Mesothelial cell of epicardium (in vitro differentiated cells): ENCODE measurements around the gene MARCHF9. TPM values are rescaled to one million over a fixed set of nuclear protein-coding genes. Genes with fewer than 3 reads are reported as not detected.
A peak's percentile ranks its signal among the peaks of the same experiment; 100 is the strongest.

ENCODE experiments used
- DNase-seq, 2 experiments: peaks; one replicate each; pipeline ENCODE4 v3.0.0; 2021; ENCODE audit warnings: low spot score in 2 of 2; ENCODE audit not compliant: unreplicated experiment in 2 of 2
- H3K27ac Mint-ChIP-seq: 2 replicates; pipeline ENCODE4 v1.8.0; 2021; ENCODE audit warnings: mixed read lengths
- H3K27me3 Mint-ChIP-seq: 2 replicates; pipeline ENCODE4 v1.8.0; 2021; ENCODE audit warnings: low read depth, mixed read lengths
- H3K36me3 Mint-ChIP-seq: 2 replicates; pipeline ENCODE4 v1.8.0; 2021; ENCODE audit warnings: mixed read lengths
- H3K4me1 Mint-ChIP-seq: 2 replicates; pipeline ENCODE4 v1.8.0; 2021; ENCODE audit warnings: mixed read lengths
- H3K4me3 Mint-ChIP-seq: 2 replicates; pipeline ENCODE4 v1.8.0; 2021; ENCODE audit warnings: mild to moderate bottlenecking, moderate library complexity, mixed read lengths
- H3K9me3 Mint-ChIP-seq: 2 replicates; pipeline ENCODE4 v1.8.0; 2021; ENCODE audit warnings: mixed read lengths
- CTCF ChIP-seq: fragments of 200-600 bp; sonication (generic); IDR thresholded peaks from one replicate; pipeline ENCODE4 v1.5.0; 2021; ENCODE audit warnings: antibody characterized with exemption; ENCODE audit not compliant: unreplicated experiment
- total RNA-seq: library from RNA; stranded (reverse); gene quantifications from 3 replicates; pipeline ENCODE4 v1.2.1, GENCODE V29; 2021

Gene MARCHF9
- total RNA-seq, 1 donor from 2014 or later = 12.7 TPM

- DNase-seq = no peak
- no peak for TF ChIP-seq CTCF
- H3K4me3 Mint-ChIP-seq = peak overlapping the region; percentile 95
- H3K27me3 Mint-ChIP-seq = no peaks in the 10 kb centered on the region
- H3K27ac Mint-ChIP-seq = peak overlapping the region; percentile 93
- H3K36me3 Mint-ChIP-seq = peaks cover 13% of the 10 kb centered on the region
- H3K4me1 Mint-ChIP-seq = peaks cover 11% of the 10 kb centered on the region
- H3K9me3 Mint-ChIP-seq = no peaks in the 10 kb centered on the region
Observed at GRCh38 chr12:57782243-57782607, 27.3 kb downstream of the MARCHF9 start.

GRCh38 chr12:57782608-57783465 lies 27.9 kb downstream of the MARCHF9 start, which contains the start of gene TSFM:
Gene TSFM, plus strand, starts transcription at chr12:57782787. Its CDS starts 15 bp downstream, at chr12:57782802.
- H3K27ac Mint-ChIP-seq = peak within 1 kb of the TSS; percentile 93
- H3K27me3 Mint-ChIP-seq = no peaks in the 10 kb centered on the region
- H3K36me3 Mint-ChIP-seq = peaks cover 16% of the 10 kb centered on the region
- H3K4me1 Mint-ChIP-seq = peaks cover 11% of the 10 kb centered on the region
- peak; percentile 93 to 96 for DNase-seq
- H3K9me3 Mint-ChIP-seq = no peaks in the 10 kb centered on the region
- peak; percentile 82 for TF ChIP-seq CTCF
- peak within 1 kb of the TSS; percentile 95 for H3K4me3 Mint-ChIP-seq

- Mint-ChIP-seq H3K9me3 (no peaks in the 10 kb centered on the region), H3K36me3 (peaks cover 15% of the 10 kb centered on the region), H3K4me1 (peaks cover 11% of the 10 kb centered on the region), H3K27me3 (no peaks in the 10 kb centered on the region), H3K4me3 (peak overlapping the region; percentile 95), H3K27ac (no peak overlapping the region)
- TF ChIP-seq CTCF = no peak
- DNase-seq = no peak
Observed at GRCh38 chr12:57783466-57783801, 28.5 kb downstream of the MARCHF9 start.

- Mint-ChIP-seq H3K36me3 (peaks cover 18% of the 10 kb centered on the region), H3K27ac (no peak overlapping the region), H3K4me1 (peaks cover 11% of the 10 kb centered on the region), H3K9me3 (no peaks in the 10 kb centered on the region), H3K4me3 (peak overlapping the region; percentile 65), H3K27me3 (no peaks in the 10 kb centered on the region)
- TF ChIP-seq CTCF = no peak
- DNase-seq = no peak
Observed at GRCh38 chr12:57783861-57784260, 29.0 kb downstream of the MARCHF9 start.

- DNase-seq = no peak
- no peak for TF ChIP-seq CTCF
- no peaks in the 10 kb centered on the region for H3K27me3 Mint-ChIP-seq
- no peak overlapping the region for H3K4me3 Mint-ChIP-seq
- H3K9me3 Mint-ChIP-seq = no peaks in the 10 kb centered on the region
- no peak overlapping the region for H3K27ac Mint-ChIP-seq
- H3K4me1 Mint-ChIP-seq = no peaks in the 10 kb centered on the region
- peaks cover 29% of the 10 kb centered on the region for H3K36me3 Mint-ChIP-seq
Observed at GRCh38 chr12:57793920-57794319, 39.0 kb downstream of the MARCHF9 start.
